Measurements from ENCODE around the gene CYP26B1. TPM values are rescaled to one million over a fixed set of nuclear protein-coding genes. Genes with fewer than 3 reads are reported as not detected.
"Not testable (repeated sequence)": the region's sequence is repeated elsewhere in the genome, so short reads cannot be mapped to it uniquely, and the experiment has no call there.

Gene CYP26B1
- polyA plus RNA-seq, 1 donor (not counting 4 experiments of a cell fraction or from before 2014, with no cell fraction given): 1.2 TPM

GRCh38 chr2:72089537-72089936 is 58.1 kb downstream of the CYP26B1 start:
- no peak overlapping the region for H2AFZ ChIP-seq (ENCODE audit: control insufficient read depth, low read length)
- FAIRE-seq (no peak), DNase-seq (ENCODE audit: low read depth, low spot score) (no peak)
- no peak overlapping the region for H3K27ac ChIP-seq (ENCODE audit: control insufficient read depth, insufficient read depth, low read length)
- H3K9me1 ChIP-seq (ENCODE audit: control insufficient read depth, extremely low read depth, insufficient read depth, low read length): no peaks in the 10 kb centered on the region
- H3K36me3 ChIP-seq (ENCODE audit: control insufficient read depth in 2 of 2, extremely low read depth in 1 of 2, insufficient read depth in 2 of 2, low read length in 2 of 2): no peaks in the 10 kb centered on the region
- no peaks in the 10 kb centered on the region for H3K9me3 ChIP-seq (ENCODE audit: control insufficient read depth, low read depth, low read length)
- no peak overlapping the region for H3K9ac ChIP-seq (ENCODE audit: control insufficient read depth, extremely low read depth, insufficient read depth, low read length)
- H3K4me1 ChIP-seq (ENCODE audit: control insufficient read depth, extremely low read depth, insufficient read depth, low read length): peaks cover 11% of the 10 kb centered on the region
- no peaks in the 10 kb centered on the region for H4K20me1 ChIP-seq (ENCODE audit: control insufficient read depth, extremely low read depth, insufficient read depth, low read length)
- H3K4me3 ChIP-seq (ENCODE audit: control insufficient read depth in 2 of 3, extremely low read depth in 1 of 3, insufficient read depth in 2 of 3, low read depth in 1 of 3, low read length in 3 of 3): no peak overlapping the region
- dilution Hi-C loops (cut with MboI; ENCODE audit: extremely low pct_ligation_motif_present, low sequenced_read_pairs): no loop called here
- H3K79me2 ChIP-seq (ENCODE audit: control insufficient read depth, insufficient read depth, low read length): no peaks in the 10 kb centered on the region
- TF ChIP-seq EZH2 (IDR thresholded peaks at IDR 0.05; ENCODE audit: low read length) (no peak), CTCF (optimal IDR thresholded peaks at IDR 0.05 in 1 of 3, IDR thresholded peaks at IDR 0.05 in 1 of 3, conservative IDR thresholded peaks at IDR 0.05 in 1 of 3; ENCODE audit: extremely low read depth in 1 of 3, insufficient read depth in 2 of 3, low read length in 3 of 3) (no peak)
- peaks cover 3% of the 10 kb centered on the region for H3K27me3 ChIP-seq (ENCODE audit: control insufficient read depth, extremely low read depth, insufficient read depth, low read length)
- H3K4me2 ChIP-seq (ENCODE audit: control insufficient read depth, extremely low read depth, insufficient read depth, low read depth, low read length): no peak overlapping the region

- dilution Hi-C loops (cut with MboI; ENCODE audit: extremely low pct_ligation_motif_present, low sequenced_read_pairs): no loop called here
Measured at GRCh38 chr2:72089028-72089427, 58.6 kb downstream of the CYP26B1 start.

GRCh38 chr2:72086871-72087633 is 60.6 kb downstream of the CYP26B1 start:
- not testable (repeated sequence) for H3K9ac ChIP-seq (ENCODE audit: control insufficient read depth, extremely low read depth, insufficient read depth, low read length)

More at GRCh38 chr2:72089028-72089427, 58.6 kb downstream of the CYP26B1 start:
- Histone ChIP-seq H3K4me2 (ENCODE audit: control insufficient read depth, extremely low read depth, insufficient read depth, low read depth, low read length) (no peak overlapping the region), H3K9me3 (ENCODE audit: control insufficient read depth, low read depth, low read length) (no peaks in the 10 kb centered on the region), H3K27ac (ENCODE audit: control insufficient read depth, insufficient read depth, low read length) (no peak overlapping the region), H2AFZ (ENCODE audit: control insufficient read depth, low read length) (no peak overlapping the region), H3K9me1 (ENCODE audit: control insufficient read depth, extremely low read depth, insufficient read depth, low read length) (no peaks in the 10 kb centered on the region), H3K9ac (ENCODE audit: control insufficient read depth, extremely low read depth, insufficient read depth, low read length) (no peak overlapping the region), H3K27me3 (ENCODE audit: control insufficient read depth, extremely low read depth, insufficient read depth, low read length) (peaks cover 3% of the 10 kb centered on the region), H3K4me1 (ENCODE audit: control insufficient read depth, extremely low read depth, insufficient read depth, low read length) (peaks cover 11% of the 10 kb centered on the region), H3K36me3 (ENCODE audit: control insufficient read depth in 2 of 2, extremely low read depth in 1 of 2, insufficient read depth in 2 of 2, low read length in 2 of 2) (no peaks in the 10 kb centered on the region), H4K20me1 (ENCODE audit: control insufficient read depth, extremely low read depth, insufficient read depth, low read length) (no peaks in the 10 kb centered on the region), H3K4me3 (ENCODE audit: control insufficient read depth in 2 of 3, extremely low read depth in 1 of 3, insufficient read depth in 2 of 3, low read depth in 1 of 3, low read length in 3 of 3) (no peak overlapping the region), H3K79me2 (ENCODE audit: control insufficient read depth, insufficient read depth, low read length) (no peaks in the 10 kb centered on the region)
- no peak for DNase-seq (ENCODE audit: low read depth, low spot score)
- FAIRE-seq: no peak
- no peak for TF ChIP-seq EZH2 (IDR thresholded peaks at IDR 0.05; ENCODE audit: low read length)
- no peak for TF ChIP-seq CTCF (optimal IDR thresholded peaks at IDR 0.05 in 1 of 3, IDR thresholded peaks at IDR 0.05 in 1 of 3, conservative IDR thresholded peaks at IDR 0.05 in 1 of 3; ENCODE audit: extremely low read depth in 1 of 3, insufficient read depth in 2 of 3, low read length in 3 of 3)

More at GRCh38 chr2:72086871-72087633, 60.6 kb downstream of the CYP26B1 start:
- dilution Hi-C loops (cut with MboI; ENCODE audit: extremely low pct_ligation_motif_present, low sequenced_read_pairs); DNase-seq (ENCODE audit: low read depth, low spot score); H2AFZ ChIP-seq (ENCODE audit: control insufficient read depth, low read length); H3K36me3 ChIP-seq (ENCODE audit: control insufficient read depth in 2 of 2, extremely low read depth in 1 of 2, insufficient read depth in 2 of 2, low read length in 2 of 2); H4K20me1 ChIP-seq (ENCODE audit: control insufficient read depth, extremely low read depth, insufficient read depth, low read length); H3K79me2 ChIP-seq (ENCODE audit: control insufficient read depth, insufficient read depth, low read length); H3K27me3 ChIP-seq (ENCODE audit: control insufficient read depth, extremely low read depth, insufficient read depth, low read length); FAIRE-seq; H3K27ac ChIP-seq (ENCODE audit: control insufficient read depth, insufficient read depth, low read length); H3K4me3 ChIP-seq (ENCODE audit: control insufficient read depth in 2 of 3, extremely low read depth in 1 of 3, insufficient read depth in 2 of 3, low read depth in 1 of 3, low read length in 3 of 3); H3K4me1 ChIP-seq (ENCODE audit: control insufficient read depth, extremely low read depth, insufficient read depth, low read length); H3K4me2 ChIP-seq (ENCODE audit: control insufficient read depth, extremely low read depth, insufficient read depth, low read depth, low read length); H3K9me3 ChIP-seq (ENCODE audit: control insufficient read depth, low read depth, low read length); H3K9me1 ChIP-seq (ENCODE audit: control insufficient read depth, extremely low read depth, insufficient read depth, low read length): not testable (repeated sequence)

Data from keratinocyte (primary cell).